ENCODE measurements around the gene CAMK2D.

CAMK2D gene

GRCh38 chr4:113447061-113447460 lies 314.5 kb downstream of the CAMK2D start:
- DNase-seq (ENCODE audit: low read depth in 2 of 2, low spot score in 1 of 2) = no peak

GRCh38 chr4:113446019-113446418 lies 315.5 kb downstream of the CAMK2D start:
- DNase-seq (ENCODE audit: low read depth in 2 of 2, low spot score in 1 of 2) = no peak

GRCh38 chr4:113445286-113445685 lies 316.3 kb downstream of the CAMK2D start:
- no peak for DNase-seq (ENCODE audit: low read depth in 2 of 2, low spot score in 1 of 2)

- DNase-seq (ENCODE audit: low read depth in 2 of 2, low spot score in 1 of 2) = no peak
Measured at GRCh38 chr4:113444386-113444785, 317.2 kb downstream of the CAMK2D start.

- DNase-seq (ENCODE audit: low read depth in 2 of 2, low spot score in 1 of 2) = no peak
Measured at GRCh38 chr4:113442826-113443225, 318.7 kb downstream of the CAMK2D start.

GRCh38 chr4:113440371-113440770 lies 321.2 kb downstream of the CAMK2D start:
- no peak for DNase-seq (ENCODE audit: low read depth in 2 of 2, low spot score in 1 of 2)

- DNase-seq (ENCODE audit: low read depth in 2 of 2, low spot score in 1 of 2) = no peak
Measured at GRCh38 chr4:113438596-113438995, 322.9 kb downstream of the CAMK2D start.

- DNase-seq (ENCODE audit: low read depth in 2 of 2, low spot score in 1 of 2) = no peak
Measured at GRCh38 chr4:113437129-113437528, 324.4 kb downstream of the CAMK2D start.

- DNase-seq (ENCODE audit: low read depth in 2 of 2, low spot score in 1 of 2) = no peak
Measured at GRCh38 chr4:113436360-113436759, 325.2 kb downstream of the CAMK2D start.

GRCh38 chr4:113435893-113436292 lies 325.6 kb downstream of the CAMK2D start:
- no peak for DNase-seq (ENCODE audit: low read depth in 2 of 2, low spot score in 1 of 2)

GRCh38 chr4:113434247-113434587 lies 327.3 kb downstream of the CAMK2D start:
- no peak for DNase-seq (ENCODE audit: low read depth in 2 of 2, low spot score in 1 of 2)

- DNase-seq (ENCODE audit: low read depth in 2 of 2, low spot score in 1 of 2) = no peak
Measured at GRCh38 chr4:113433536-113434246, 327.8 kb downstream of the CAMK2D start.

- no peak for DNase-seq (ENCODE audit: low read depth in 2 of 2, low spot score in 1 of 2)
Measured at GRCh38 chr4:113433116-113433515, 328.4 kb downstream of the CAMK2D start.

- DNase-seq (ENCODE audit: low read depth in 2 of 2, low spot score in 1 of 2) = no peak
Measured at GRCh38 chr4:113423631-113424030, 337.9 kb downstream of the CAMK2D start.

- no peak for DNase-seq (ENCODE audit: low read depth in 2 of 2, low spot score in 1 of 2)
Measured at GRCh38 chr4:113420938-113421337, 340.6 kb downstream of the CAMK2D start.

- no peak for DNase-seq (ENCODE audit: low read depth in 2 of 2, low spot score in 1 of 2)
Measured at GRCh38 chr4:113419631-113420030, 341.9 kb downstream of the CAMK2D start.

- DNase-seq (ENCODE audit: low read depth in 2 of 2, low spot score in 1 of 2) = no peak
Measured at GRCh38 chr4:113411496-113411938, 350.0 kb downstream of the CAMK2D start.

- no peak for DNase-seq (ENCODE audit: low read depth in 2 of 2, low spot score in 1 of 2)
Measured at GRCh38 chr4:113410686-113411085, 350.9 kb downstream of the CAMK2D start.

- DNase-seq (ENCODE audit: low read depth in 2 of 2, low spot score in 1 of 2) = no peak
Measured at GRCh38 chr4:113409181-113409580, 352.4 kb downstream of the CAMK2D start.

GRCh38 chr4:113407409-113407808 lies 354.1 kb downstream of the CAMK2D start:
- DNase-seq (ENCODE audit: low read depth in 2 of 2, low spot score in 1 of 2) = no peak

- DNase-seq (ENCODE audit: low read depth in 2 of 2, low spot score in 1 of 2) = no peak
Measured at GRCh38 chr4:113406723-113407016, 354.9 kb downstream of the CAMK2D start.

- no peak for DNase-seq (ENCODE audit: low read depth in 2 of 2, low spot score in 1 of 2)
Measured at GRCh38 chr4:113405874-113406722, 355.4 kb downstream of the CAMK2D start.

- DNase-seq (ENCODE audit: low read depth in 2 of 2, low spot score in 1 of 2) = no peak
Measured at GRCh38 chr4:113404841-113405240, 356.7 kb downstream of the CAMK2D start.

Data from stimulated activated CD8-positive, alpha-beta memory T cell treated with anti-CD3 and anti-CD28 coated beads, Interleukin-4, amount 100 ng/mL, for 1 hour (primary cell).